ENCODE results near the gene CYSLTR2.

GRCh38 chr13:48748681-48749080, 95.0 kb downstream of the CYSLTR2 start:
- TF ChIP-seq EZH2 (IDR thresholded peaks at IDR 0.05) (no peak), POLR2AphosphoS5 (IDR thresholded peaks at IDR 0.05; ENCODE audit: borderline replicate concordance, low read depth, low read length) (no peak)
